Right renal cortex interstitium (tissue), 3 donors: ENCODE data around the gene IL10. TPM values are rescaled to one million over a fixed set of nuclear protein-coding genes. Genes with fewer than 3 reads are reported as not detected.

ENCODE experiments used
- polyA plus RNA-seq, 3 donors: library from polyadenylated mRNA; unstranded; fragments of 120-200 nt; gene quantifications; one replicate each; pipeline ENCODE4 v1.2.1, GENCODE V29; 2013; ENCODE audit not compliant: insufficient read length in 3 of 3

Gene IL10
- polyA plus RNA-seq, 3 donors: 0.19 to 0.33 (median 0.27) TPM

Other genes starting within 250 kb of the IL10 start
- gene EIF2D, start 160.0 kb downstream of the IL10 start, polyA plus RNA-seq: 10 to 100 TPM; 85.9 to 91.8 (median 88.2) TPM
- gene DYRK3, start 137.0 kb downstream of the IL10 start, polyA plus RNA-seq: 1 to 10 TPM; 8.5 to 9.7 (median 8.8) TPM
- gene MAPKAPK2, start 87.6 kb downstream of the IL10 start, polyA plus RNA-seq: 10 to 100 TPM; 66.5 to 80.4 (median 79.6) TPM
- gene IL19, start 1.7 kb downstream of the IL10 start, polyA plus RNA-seq: under 1 TPM; 0.54 to 0.96 (median 0.89) TPM
- not detected for gene IL20, start 93.1 kb upstream of the IL10 start, polyA plus RNA-seq
- gene IL24, start 124.9 kb upstream of the IL10 start, polyA plus RNA-seq: under 1 TPM; 0.18 to 0.35 (median 0.35) TPM
- 1 to 10 TPM; 1.9 to 2.4 (median 2.0) TPM for gene FCMR, start 149.4 kb upstream of the IL10 start, polyA plus RNA-seq
- gene PIGR, start 174.0 kb upstream of the IL10 start, polyA plus RNA-seq: 1 to 10 TPM in 2 of 3 donors, under 1 TPM in 1; 0.94 to 2.4 (median 1.2) TPM
- 10 to 100 TPM in 1 of 3 donors, 1 to 10 TPM in 2; 5.9 to 12.5 (median 9.8) TPM for gene FCAMR, start 198.0 kb upstream of the IL10 start, polyA plus RNA-seq